MV-4-11 (cell line): Measurements from ENCODE around the gene DHRS1.
"Not testable (repeated sequence)": the region's sequence is repeated elsewhere in the genome, so short reads cannot be mapped to it uniquely, and the experiment has no call there.

Experiments used
- DNase-seq: peaks from one replicate; lab custom pipeline; 2025; lab: John Stamatoyannopoulos, UW

Gene DHRS1

GRCh38 chr14:24327914-24328313 is 28.3 kb upstream of the DHRS1 start:
- DNase-seq: not testable (repeated sequence)

- DNase-seq: peak; percentile 87
Measured at GRCh38 chr14:24327303-24327702, 27.7 kb upstream of the DHRS1 start.

- DNase-seq: no peak
Measured at GRCh38 chr14:24325963-24326362, 26.4 kb upstream of the DHRS1 start.

DNA sequence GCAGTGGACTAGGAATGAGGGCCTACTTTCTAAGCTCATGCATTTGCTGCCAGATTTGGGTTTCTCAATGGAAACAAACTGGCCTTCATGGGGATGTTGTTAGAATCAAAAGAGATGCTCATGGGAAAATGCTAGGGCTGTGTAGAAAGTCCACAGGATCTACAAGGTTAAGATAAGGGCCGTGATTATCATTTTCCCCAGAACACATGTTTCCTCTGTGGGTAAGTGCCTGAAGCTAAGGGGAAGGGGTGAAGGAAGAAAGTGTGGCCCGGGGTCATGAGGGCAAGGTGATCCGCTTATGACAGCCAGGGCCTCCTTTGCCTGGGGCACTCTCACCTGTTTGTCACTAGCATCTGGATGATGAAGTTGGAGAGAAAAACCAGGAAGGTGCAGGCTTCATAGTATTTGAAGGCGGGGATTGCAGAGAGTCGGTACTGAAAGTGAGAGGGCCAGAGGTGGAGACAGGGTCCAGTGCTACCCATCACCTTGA is 25.5 kb upstream of the DHRS1 start:
- no peak for DNase-seq

DNA sequence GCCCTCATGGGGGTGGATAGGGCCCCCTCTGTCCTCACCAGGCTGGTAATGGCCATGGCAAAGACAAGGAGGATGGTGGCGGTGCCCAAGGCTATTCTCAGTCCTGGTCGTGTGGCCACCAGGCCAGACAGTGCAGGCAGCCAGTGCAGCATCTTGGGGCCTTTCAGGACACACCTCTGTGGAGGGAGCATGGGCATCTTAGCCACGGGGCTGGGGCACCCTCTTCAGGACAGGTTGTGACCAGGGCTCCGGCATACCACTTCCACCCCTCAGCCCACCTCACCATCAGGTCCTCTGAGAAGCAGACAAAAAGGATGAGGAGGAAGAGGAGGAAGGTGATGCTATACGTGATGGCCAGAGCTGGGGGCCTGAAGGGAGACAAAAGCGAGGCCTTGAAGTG is 24.4 kb upstream of the DHRS1 start:
- no peak for DNase-seq

GRCh38 chr14:24323341-24323740 is 23.8 kb upstream of the DHRS1 start:
- no peak for DNase-seq

GRCh38 chr14:24322672-24323071 is 23.1 kb upstream of the DHRS1 start:
- DNase-seq: no peak

GRCh38 chr14:24321212-24321975 is 21.8 kb upstream of the DHRS1 start:
- no peak for DNase-seq

DNA sequence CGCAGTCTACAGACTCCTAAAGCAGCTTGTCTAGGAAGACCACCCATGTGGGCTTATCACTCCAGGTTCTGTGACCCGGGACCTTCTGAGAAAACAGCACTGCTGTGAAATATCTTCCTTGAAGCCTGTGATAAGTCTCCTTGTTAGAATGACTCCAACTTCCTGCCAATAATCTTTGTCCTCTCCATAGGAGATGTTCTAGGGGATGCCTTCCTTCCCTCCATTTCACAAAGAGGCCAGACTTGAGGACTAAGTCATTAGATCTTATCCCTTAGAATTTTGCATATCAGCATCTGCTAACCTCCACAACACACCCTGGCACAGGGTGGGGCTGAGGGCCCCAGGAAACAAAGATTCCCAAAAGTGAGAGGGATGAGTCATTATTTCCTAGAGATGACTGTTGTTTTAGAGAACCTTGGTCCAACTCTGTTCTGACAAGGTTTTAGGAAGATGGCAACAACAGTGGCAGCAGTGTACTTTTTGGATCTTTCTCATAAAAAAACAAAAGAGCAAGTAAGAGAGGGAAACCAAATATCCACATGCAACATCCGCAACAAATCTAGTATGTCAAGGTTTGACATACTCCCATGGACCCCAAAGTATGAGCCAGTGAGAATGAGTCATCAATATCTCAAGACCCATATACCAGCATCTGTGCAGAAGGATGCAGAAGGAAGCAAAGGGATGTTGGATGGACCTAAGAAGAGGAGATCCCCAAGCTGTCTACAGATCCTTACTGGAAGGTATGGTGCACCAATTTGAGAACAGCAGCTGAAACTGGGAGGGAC is 17.8 kb upstream of the DHRS1 start:
- no peak for DNase-seq

DNA sequence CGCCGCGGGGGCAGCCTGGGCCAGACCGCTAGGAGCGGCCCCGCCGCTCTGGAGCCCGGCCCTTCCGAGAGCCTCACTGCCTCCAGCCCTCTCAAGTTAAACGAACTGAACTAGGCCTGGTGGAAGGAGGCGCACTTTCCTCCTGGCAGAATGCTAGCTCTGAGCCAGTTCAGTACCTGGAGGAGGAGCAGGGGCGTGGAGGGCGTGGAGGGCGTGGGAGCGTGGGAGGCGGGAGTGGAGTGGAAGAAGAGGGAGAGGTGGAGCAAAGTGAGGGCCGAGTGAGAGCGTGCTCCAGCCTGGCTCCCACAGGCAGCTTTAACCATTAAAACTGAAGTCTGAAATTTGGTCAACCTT is 17.0 kb upstream of the DHRS1 start:
- DNase-seq: no peak

GRCh38 chr14:24315807-24316596 is 16.4 kb upstream of the DHRS1 start:
- no peak for DNase-seq

DNA sequence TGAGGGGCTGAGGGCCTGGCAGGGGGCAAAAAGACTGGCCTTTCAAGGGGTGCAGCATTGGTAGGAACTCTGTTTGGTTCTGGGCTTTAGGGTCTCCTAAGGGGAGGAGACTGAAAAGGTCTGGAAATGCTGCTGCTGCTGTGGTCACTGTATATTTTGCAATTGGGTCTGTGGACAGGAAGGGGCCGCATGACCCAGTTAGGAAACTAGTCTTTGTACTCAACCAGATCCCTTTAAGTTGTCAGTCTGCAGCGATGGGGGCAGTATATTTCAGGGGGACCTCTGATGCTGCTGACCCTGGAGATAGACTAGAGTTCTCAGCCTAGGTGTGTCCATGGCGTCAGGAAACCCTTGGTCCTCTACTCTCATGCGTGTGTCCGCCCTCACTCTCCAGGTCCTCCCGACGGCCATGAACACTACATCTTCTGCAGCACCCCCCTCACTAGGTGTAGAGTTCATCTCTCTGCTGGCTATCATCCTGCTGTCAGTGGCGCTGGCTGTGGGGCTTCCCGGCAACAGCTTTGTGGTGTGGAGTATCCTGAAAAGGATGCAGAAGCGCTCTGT is 15.7 kb upstream of the DHRS1 start:
- DNase-seq: no peak

- DNase-seq: no peak
Measured at GRCh38 chr14:24314377-24315193, 15.0 kb upstream of the DHRS1 start.

GRCh38 chr14:24313913-24314312 is 14.3 kb upstream of the DHRS1 start:
- DNase-seq: peak; percentile 80

DNA sequence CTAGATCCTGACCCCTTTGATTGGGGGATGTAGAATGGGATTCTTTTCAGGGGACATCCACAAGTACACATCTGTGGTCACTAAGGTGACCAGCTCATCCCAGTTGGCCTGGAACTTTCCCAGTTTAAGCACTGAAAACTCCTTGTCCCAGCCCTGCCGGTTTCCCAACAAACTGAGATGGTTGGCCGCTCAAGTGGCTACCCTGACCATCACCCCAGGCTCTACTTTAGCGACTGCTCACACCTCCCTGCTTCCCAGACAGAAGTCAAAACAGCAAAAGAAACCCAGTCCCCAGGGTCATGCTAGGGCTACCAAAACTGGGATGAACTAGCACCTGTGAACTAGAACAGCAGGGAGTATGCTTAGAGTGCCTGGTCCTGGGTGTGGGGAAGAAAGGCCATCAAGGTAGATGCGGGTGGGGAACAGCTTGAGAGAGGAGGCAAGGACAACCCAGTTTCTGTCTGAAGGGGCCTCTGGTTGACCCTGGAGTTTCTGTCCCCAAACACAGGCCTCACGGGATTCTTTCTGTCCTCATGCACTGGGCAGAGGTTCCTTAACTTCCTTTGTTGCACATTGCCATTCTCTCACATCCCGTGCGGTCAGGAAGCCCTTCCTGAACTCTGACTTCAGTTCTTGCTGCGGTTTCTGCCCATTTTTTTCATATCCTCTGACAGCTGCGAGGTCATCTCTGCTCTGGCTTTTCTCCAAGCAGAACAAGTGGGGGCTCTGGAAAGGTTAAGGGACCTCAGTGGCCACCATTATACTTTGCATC is 13.3 kb upstream of the DHRS1 start:
- DNase-seq: peak; percentile 98

GRCh38 chr14:24311837-24312615 is 12.4 kb upstream of the DHRS1 start:
- peak; percentile 50 for DNase-seq

DNA sequence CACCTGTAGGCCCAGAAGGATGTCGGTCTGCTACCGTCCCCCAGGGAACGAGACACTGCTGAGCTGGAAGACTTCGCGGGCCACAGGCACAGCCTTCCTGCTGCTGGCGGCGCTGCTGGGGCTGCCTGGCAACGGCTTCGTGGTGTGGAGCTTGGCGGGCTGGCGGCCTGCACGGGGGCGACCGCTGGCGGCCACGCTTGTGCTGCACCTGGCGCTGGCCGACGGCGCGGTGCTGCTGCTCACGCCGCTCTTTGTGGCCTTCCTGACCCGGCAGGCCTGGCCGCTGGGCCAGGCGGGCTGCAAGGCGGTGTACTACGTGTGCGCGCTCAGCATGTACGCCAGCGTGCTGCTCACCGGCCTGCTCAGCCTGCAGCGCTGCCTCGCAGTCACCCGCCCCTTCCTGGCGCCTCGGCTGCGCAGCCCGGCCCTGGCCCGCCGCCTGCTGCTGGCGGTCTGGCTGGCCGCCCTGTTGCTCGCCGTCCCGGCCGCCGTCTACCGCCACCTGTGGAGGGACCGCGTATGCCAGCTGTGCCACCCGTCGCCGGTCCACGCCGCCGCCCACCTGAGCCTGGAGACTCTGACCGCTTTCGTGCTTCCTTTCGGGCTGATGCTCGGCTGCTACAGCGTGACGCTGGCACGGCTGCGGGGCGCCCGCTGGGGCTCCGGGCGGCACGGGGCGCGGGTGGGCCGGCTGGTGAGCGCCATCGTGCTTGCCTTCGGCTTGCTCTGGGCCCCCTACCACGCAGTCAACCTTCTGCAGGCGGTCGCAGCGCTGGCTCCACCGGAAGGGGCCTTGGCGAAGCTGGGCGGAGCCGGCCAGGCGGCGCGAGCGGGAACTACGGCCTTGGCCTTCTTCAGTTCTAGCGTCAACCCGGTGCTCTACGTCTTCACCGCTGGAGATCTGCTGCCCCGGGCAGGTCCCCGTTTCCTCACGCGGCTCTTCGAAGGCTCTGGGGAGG is 11.3 kb upstream of the DHRS1 start, which contains the start of gene LTB4R:
Gene LTB4R (plus strand): TSS at position 857 of the 959 bp plus-strand sequence. CDS start 4,150 bp downstream, outside the sequence.
- peak; percentile 74 for DNase-seq

- no peak for DNase-seq
Measured at GRCh38 chr14:24310265-24310645, 10.7 kb upstream of the DHRS1 start.
